ENCODE measurements around the gene FXYD5. TPM values are rescaled to one million over a fixed set of nuclear protein-coding genes. Genes with fewer than 3 reads are reported as not detected.

Gene FXYD5
- total RNA-seq, 2 donors from 2014 or later: 24.0 to 29.6 TPM

GRCh38 chr19:35205733-35206323, 51.3 kb downstream of the FXYD5 start:
- no peaks in the 10 kb centered on the region for H3K9me3 Mint-ChIP-seq
- Histone ChIP-seq H3K9me3 (ENCODE audit: control insufficient read depth, low read length) (no peaks in the 10 kb centered on the region), H3K4me1 (ENCODE audit: control insufficient read depth, insufficient read depth, low read length) (no peaks in the 10 kb centered on the region), H3K27ac (ENCODE audit: low read depth, low read length) (no peak overlapping the region), H3K36me3 (ENCODE audit: control insufficient read depth, insufficient read depth, low read length) (no peaks in the 10 kb centered on the region), H3K4me3 (ENCODE audit: low read length) (no peak overlapping the region), H3K27me3 (ENCODE audit: control insufficient read depth, insufficient read depth, low read length, poor library complexity, severe bottlenecking) (no peaks in the 10 kb centered on the region), H3K9ac (ENCODE audit: extremely low read depth, low read length, poor library complexity, severe bottlenecking) (no peak overlapping the region)
- no peaks in the 10 kb centered on the region for H3K27me3 Mint-ChIP-seq (ENCODE audit: insufficient read depth)
- 86% methylated on average over 4 to 6 of the region's 6 CpGs for WGBS, 2 experiments (ENCODE audit: insufficient coverage in 1 of 2, insufficient read length in 1 of 2)
- DNase-seq: no peak
- peaks cover 13% of the 10 kb centered on the region for H3K4me1 Mint-ChIP-seq
- no peaks in the 10 kb centered on the region for H3K36me3 Mint-ChIP-seq (ENCODE audit: low read depth)
- TF ChIP-seq CTCF (conservative IDR thresholded peaks at IDR 0.05): no peak
- H3K4me3 Mint-ChIP-seq: no peak overlapping the region
- H3K27ac Mint-ChIP-seq: no peak overlapping the region

DNA sequence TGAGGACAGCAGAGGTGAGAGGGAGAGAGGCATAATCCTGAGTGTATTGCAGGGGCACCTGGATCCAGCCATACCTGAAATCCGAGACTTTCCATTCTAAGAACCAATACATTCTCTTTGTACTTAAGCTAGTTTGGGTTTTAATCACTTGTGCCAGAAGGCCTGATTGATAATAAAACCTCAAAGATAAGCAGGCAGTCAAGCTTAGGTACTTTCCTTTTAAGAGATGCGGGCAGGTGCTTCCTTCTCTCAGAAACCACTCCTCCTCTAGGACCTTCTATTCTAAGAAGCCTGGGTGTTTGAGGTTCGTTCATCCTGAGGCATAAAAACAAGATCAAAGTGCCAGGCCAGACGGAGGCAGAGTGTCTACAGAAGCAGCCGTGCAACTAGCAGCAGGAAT, 51.8 kb downstream of the FXYD5 start:
- Histone ChIP-seq H3K9ac (ENCODE audit: extremely low read depth, low read length, poor library complexity, severe bottlenecking) (no peak overlapping the region), H3K27ac (ENCODE audit: low read depth, low read length) (no peak overlapping the region), H3K4me3 (ENCODE audit: low read length) (no peak overlapping the region), H3K4me1 (ENCODE audit: control insufficient read depth, insufficient read depth, low read length) (no peaks in the 10 kb centered on the region), H3K27me3 (ENCODE audit: control insufficient read depth, insufficient read depth, low read length, poor library complexity, severe bottlenecking) (no peaks in the 10 kb centered on the region), H3K36me3 (ENCODE audit: control insufficient read depth, insufficient read depth, low read length) (no peaks in the 10 kb centered on the region), H3K9me3 (ENCODE audit: control insufficient read depth, low read length) (no peaks in the 10 kb centered on the region)
- Mint-ChIP-seq H3K27me3 (ENCODE audit: insufficient read depth) (no peaks in the 10 kb centered on the region), H3K36me3 (ENCODE audit: low read depth) (no peaks in the 10 kb centered on the region), H3K4me1 (peaks cover 13% of the 10 kb centered on the region), H3K27ac (no peak overlapping the region), H3K9me3 (no peaks in the 10 kb centered on the region), H3K4me3 (no peak overlapping the region)
- 90 to 97% methylated on average over 4 to 5 of the region's 5 CpGs for WGBS, 2 experiments (ENCODE audit: insufficient coverage in 1 of 2, insufficient read length in 1 of 2)
- TF ChIP-seq CTCF (conservative IDR thresholded peaks at IDR 0.05): no peak
- no peak for DNase-seq

- Mint-ChIP-seq H3K9me3 (no peaks in the 10 kb centered on the region), H3K4me3 (no peak overlapping the region), H3K27ac (no peak overlapping the region), H3K4me1 (peaks cover 13% of the 10 kb centered on the region), H3K36me3 (ENCODE audit: low read depth) (no peaks in the 10 kb centered on the region), H3K27me3 (ENCODE audit: insufficient read depth) (no peaks in the 10 kb centered on the region)
- H3K9me3 ChIP-seq (ENCODE audit: control insufficient read depth, low read length): no peaks in the 10 kb centered on the region
- no peak overlapping the region for H3K27ac ChIP-seq (ENCODE audit: low read depth, low read length)
- TF ChIP-seq CTCF (conservative IDR thresholded peaks at IDR 0.05): no peak
- H3K4me3 ChIP-seq (ENCODE audit: low read length): no peak overlapping the region
- no peak overlapping the region for H3K9ac ChIP-seq (ENCODE audit: extremely low read depth, low read length, poor library complexity, severe bottlenecking)
- no peak for DNase-seq
- WGBS, 2 experiments (ENCODE audit: insufficient coverage in 1 of 2, insufficient read length in 1 of 2): 83% methylated on average over 1 of the region's 1 CpG; no CpG with 5 or more reads in 1 of the 2 experiments
- H3K4me1 ChIP-seq (ENCODE audit: control insufficient read depth, insufficient read depth, low read length): no peaks in the 10 kb centered on the region
- H3K27me3 ChIP-seq (ENCODE audit: control insufficient read depth, insufficient read depth, low read length, poor library complexity, severe bottlenecking): no peaks in the 10 kb centered on the region
- no peaks in the 10 kb centered on the region for H3K36me3 ChIP-seq (ENCODE audit: control insufficient read depth, insufficient read depth, low read length)
These were observed 52.3 kb downstream of the FXYD5 start for GRCh38 chr19:35206855-35207254.
